Astrocyte (in vitro differentiated cells and primary cell): Measurements from ENCODE around the gene CCDC137.

ENCODE experiments used
- EZH2 ChIP-seq: IDR thresholded peaks from 2 replicates; pipeline ENCODE4 v1.6.1; 2012; ENCODE audit warnings: mild to moderate bottlenecking, low read length, inconsistent platforms; ENCODE audit not compliant: insufficient read depth
- TF ChIP-seq, protein P1 (sequence below): IDR thresholded peaks from 2 replicates; pipeline ENCODE4 v1.5.1; 2011; ENCODE audit warnings: low read depth, mild to moderate bottlenecking, inconsistent platforms, low read length, moderate library complexity; ENCODE audit not compliant: insufficient read depth

DNA sequence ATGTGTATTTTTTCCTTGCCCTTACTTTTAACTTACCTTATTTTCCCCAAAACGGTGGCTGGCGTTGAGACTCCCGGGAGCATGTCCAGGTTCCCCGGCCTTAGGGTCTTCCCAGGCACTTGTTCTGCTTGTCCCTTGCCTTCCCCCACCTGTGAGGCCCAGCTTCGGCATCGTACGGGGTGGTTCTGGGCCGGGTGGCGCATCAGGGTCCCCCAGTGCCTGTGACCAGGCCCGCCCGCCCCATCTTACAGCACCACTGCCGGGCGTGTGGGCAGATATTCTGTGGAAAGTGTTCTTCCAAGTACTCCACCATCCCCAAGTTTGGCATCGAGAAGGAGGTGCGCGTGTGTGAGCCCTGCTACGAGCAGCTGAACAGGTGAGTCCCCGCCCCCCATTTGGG is 24.7 kb downstream of the CCDC137 start:
- TF ChIP-seq, protein P1, sequence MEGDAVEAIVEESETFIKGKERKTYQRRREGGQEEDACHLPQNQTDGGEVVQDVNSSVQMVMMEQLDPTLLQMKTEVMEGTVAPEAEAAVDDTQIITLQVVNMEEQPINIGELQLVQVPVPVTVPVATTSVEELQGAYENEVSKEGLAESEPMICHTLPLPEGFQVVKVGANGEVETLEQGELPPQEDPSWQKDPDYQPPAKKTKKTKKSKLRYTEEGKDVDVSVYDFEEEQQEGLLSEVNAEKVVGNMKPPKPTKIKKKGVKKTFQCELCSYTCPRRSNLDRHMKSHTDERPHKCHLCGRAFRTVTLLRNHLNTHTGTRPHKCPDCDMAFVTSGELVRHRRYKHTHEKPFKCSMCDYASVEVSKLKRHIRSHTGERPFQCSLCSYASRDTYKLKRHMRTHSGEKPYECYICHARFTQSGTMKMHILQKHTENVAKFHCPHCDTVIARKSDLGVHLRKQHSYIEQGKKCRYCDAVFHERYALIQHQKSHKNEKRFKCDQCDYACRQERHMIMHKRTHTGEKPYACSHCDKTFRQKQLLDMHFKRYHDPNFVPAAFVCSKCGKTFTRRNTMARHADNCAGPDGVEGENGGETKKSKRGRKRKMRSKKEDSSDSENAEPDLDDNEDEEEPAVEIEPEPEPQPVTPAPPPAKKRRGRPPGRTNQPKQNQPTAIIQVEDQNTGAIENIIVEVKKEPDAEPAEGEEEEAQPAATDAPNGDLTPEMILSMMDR, result no peak
- no peak for TF ChIP-seq EZH2
